Tibial artery (tissue), 4 donors: ENCODE results near the gene SREK1IP1.

Experiments used
- DNase-seq, 2 donors: peaks; one replicate each; pipeline ENCODE4 v3.0.0-alpha.2; 2019
- H3K27ac ChIP-seq, 2 donors: fragments of 200-600 bp; sonication (generic) in 1 of 2; 1 replicate in 1 of 2; 2 replicates in 1 of 2; pipeline ENCODE4 v1.5.1; 2018 to 2019; ENCODE audit warnings: mild to moderate bottlenecking in 1 of 2
- H3K27me3 ChIP-seq, 2 donors: fragments of 200-600 bp; sonication (generic) in 1 of 2; one replicate each; pipeline versions ENCODE4 v1.5.1 to v1.6.0; 2016 to 2019
- H3K36me3 ChIP-seq, 3 donors: fragments of 200-600 bp; sonication (generic) in 2 of 3; one replicate each; pipeline ENCODE4 v1.5.1; 2016 to 2019; ENCODE audit warnings: mild to moderate bottlenecking in 2 of 3
- H3K4me1 ChIP-seq, 4 donors: fragments of 200-600 bp; sonication (generic) in 2 of 4; 1 replicate in 3 of 4; 2 replicates in 1 of 4; pipeline ENCODE4 v1.5.1; 2016 to 2019
- H3K4me3 ChIP-seq, 2 donors: fragments of 200-600 bp; sonication (generic) in 1 of 2; 1 replicate in 1 of 2; 2 replicates in 1 of 2; pipeline ENCODE4 v1.5.1; 2018 to 2019; ENCODE audit warnings: mild to moderate bottlenecking in 2 of 2
- H3K9me3 ChIP-seq, 3 donors: fragments of 200-600 bp; sonication (generic) in 1 of 3; one replicate each; pipeline ENCODE4 v1.5.1; 2016 to 2019
- intact Hi-C: fragments of 100-400 bp; cut with DNase I; formaldehyde crosslinking; loops from one replicate; pipeline ENCODE4 v1.15.0; 2023; ENCODE audit warnings: low total_unique reads
- TF ChIP-seq, protein P1 (sequence below), 2 experiments: fragments of 200-600 bp in 1 of 2; fragments of 450-650 bp in 1 of 2; IDR thresholded peaks; one replicate each; pipeline ENCODE4 v1.5.1; 2017 to 2019; ENCODE audit warnings: antibody characterized with exemption in 2 of 2, mild to moderate bottlenecking in 1 of 2, moderate library complexity in 1 of 2

Gene SREK1IP1

GRCh38 chr5:64749385-64749784, 19.1 kb downstream of the SREK1IP1 start:
- TF ChIP-seq, protein P1, sequence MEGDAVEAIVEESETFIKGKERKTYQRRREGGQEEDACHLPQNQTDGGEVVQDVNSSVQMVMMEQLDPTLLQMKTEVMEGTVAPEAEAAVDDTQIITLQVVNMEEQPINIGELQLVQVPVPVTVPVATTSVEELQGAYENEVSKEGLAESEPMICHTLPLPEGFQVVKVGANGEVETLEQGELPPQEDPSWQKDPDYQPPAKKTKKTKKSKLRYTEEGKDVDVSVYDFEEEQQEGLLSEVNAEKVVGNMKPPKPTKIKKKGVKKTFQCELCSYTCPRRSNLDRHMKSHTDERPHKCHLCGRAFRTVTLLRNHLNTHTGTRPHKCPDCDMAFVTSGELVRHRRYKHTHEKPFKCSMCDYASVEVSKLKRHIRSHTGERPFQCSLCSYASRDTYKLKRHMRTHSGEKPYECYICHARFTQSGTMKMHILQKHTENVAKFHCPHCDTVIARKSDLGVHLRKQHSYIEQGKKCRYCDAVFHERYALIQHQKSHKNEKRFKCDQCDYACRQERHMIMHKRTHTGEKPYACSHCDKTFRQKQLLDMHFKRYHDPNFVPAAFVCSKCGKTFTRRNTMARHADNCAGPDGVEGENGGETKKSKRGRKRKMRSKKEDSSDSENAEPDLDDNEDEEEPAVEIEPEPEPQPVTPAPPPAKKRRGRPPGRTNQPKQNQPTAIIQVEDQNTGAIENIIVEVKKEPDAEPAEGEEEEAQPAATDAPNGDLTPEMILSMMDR (IDR thresholded peaks at IDR 0.05) = no peak

GRCh38 chr5:64746446-64746845, 22.0 kb downstream of the SREK1IP1 start:
- DNase-seq = no peak
- Histone ChIP-seq H3K36me3 (peaks cover 0 to 4% (median 2%) of the 10 kb centered on the region in 3 donors), H3K9me3 (no peaks in the 10 kb centered on the region), H3K27me3 (no peaks in the 10 kb centered on the region), H3K4me1 (peaks cover 0 to 10% (median 0%) of the 10 kb centered on the region in 4 donors), H3K4me3 (no peak overlapping the region), H3K27ac (no peak overlapping the region)
- TF ChIP-seq, protein P1 (IDR thresholded peaks at IDR 0.05) = no peak
- intact Hi-C loops = no loop called here

More at GRCh38 chr5:64749385-64749784, 19.1 kb downstream of the SREK1IP1 start:
- no peak overlapping the region for H3K27ac ChIP-seq
- H3K27me3 ChIP-seq = no peaks in the 10 kb centered on the region
- H3K4me3 ChIP-seq = no peak overlapping the region
- H3K36me3 ChIP-seq = peaks cover 4 to 14% (median 9%) of the 10 kb centered on the region in 3 donors
- DNase-seq = no peak
- no peaks in the 10 kb centered on the region for H3K4me1 ChIP-seq
- no peaks in the 10 kb centered on the region for H3K9me3 ChIP-seq
- intact Hi-C loops = no loop called here

- Histone ChIP-seq H3K4me1 (peaks cover 0 to 10% (median 0%) of the 10 kb centered on the region in 4 donors), H3K9me3 (no peaks in the 10 kb centered on the region), H3K27me3 (no peaks in the 10 kb centered on the region), H3K27ac (no peak overlapping the region), H3K4me3 (no peak overlapping the region), H3K36me3 (peaks cover 0 to 13% (median 11%) of the 10 kb centered on the region in 3 donors)
- intact Hi-C loops = no loop called here
- TF ChIP-seq, protein P1 (IDR thresholded peaks at IDR 0.05) = no peak
- DNase-seq = no peak
Measured at GRCh38 chr5:64744914-64745313, 23.6 kb downstream of the SREK1IP1 start.

GRCh38 chr5:64742821-64743220, 25.7 kb downstream of the SREK1IP1 start:
- no peak overlapping the region for H3K27ac ChIP-seq
- no peak overlapping the region for H3K4me3 ChIP-seq
- no peaks in the 10 kb centered on the region for H3K9me3 ChIP-seq
- peaks cover 6 to 20% (median 17%) of the 10 kb centered on the region in 3 donors for H3K36me3 ChIP-seq
- DNase-seq = no peak
- TF ChIP-seq, protein P1 (IDR thresholded peaks at IDR 0.05) = no peak
- no peaks in the 10 kb centered on the region for H3K27me3 ChIP-seq
- intact Hi-C loops = no loop called here
- H3K4me1 ChIP-seq = peaks cover 0 to 10% (median 0%) of the 10 kb centered on the region in 4 donors

- Histone ChIP-seq H3K27ac (no peak overlapping the region), H3K36me3 (peaks cover 6 to 20% (median 13%) of the 10 kb centered on the region in 3 donors), H3K4me3 (no peak overlapping the region), H3K27me3 (no peaks in the 10 kb centered on the region), H3K9me3 (no peaks in the 10 kb centered on the region), H3K4me1 (peaks cover 0 to 10% (median 0%) of the 10 kb centered on the region in 4 donors)
- TF ChIP-seq, protein P1 (IDR thresholded peaks at IDR 0.05) = no peak
- DNase-seq = no peak
- intact Hi-C loops = no loop called here
Measured at GRCh38 chr5:64742411-64742810, 26.1 kb downstream of the SREK1IP1 start.

- TF ChIP-seq, protein P1 (IDR thresholded peaks at IDR 0.05) = no peak
- Histone ChIP-seq H3K4me1 (no peaks in the 10 kb centered on the region), H3K36me3 (peaks cover 41 to 42% (median 42%) of the 10 kb centered on the region in 3 donors), H3K27me3 (no peaks in the 10 kb centered on the region), H3K4me3 (no peak overlapping the region), H3K9me3 (no peaks in the 10 kb centered on the region), H3K27ac (no peak overlapping the region)
- DNase-seq = no peak
- intact Hi-C loops = no loop called here
Measured at GRCh38 chr5:64727150-64727549, 41.3 kb downstream of the SREK1IP1 start.
